WERI-Rb-1 (cell line): Measurements from ENCODE around the gene ABAT.

Experiments used
- DNase-seq: peaks from one replicate; pipeline ENCODE4 v3.0.0-alpha.2; 2020
- H3K27ac ChIP-seq: fragments of 250-450 bp; sonication (Bioruptor Pico); 2 replicates; pipeline ENCODE4 v1.5.1; 2020; ENCODE audit warnings: mild to moderate bottlenecking, moderate library complexity
- H3K27me3 ChIP-seq: fragments of 250-450 bp; sonication (Bioruptor Pico); 2 replicates; pipeline ENCODE4 v1.5.1; 2021; ENCODE audit warnings: mild to moderate bottlenecking, low read depth, moderate library complexity; ENCODE audit not compliant: insufficient read depth, severe bottlenecking
- H3K36me3 ChIP-seq: fragments of 250-450 bp; sonication (Bioruptor Pico); 2 replicates; pipeline ENCODE4 v1.5.1; 2020; ENCODE audit warnings: mild to moderate bottlenecking, moderate library complexity
- H3K4me3 ChIP-seq: 2 replicates; pipeline ENCODE4 v1.5.1; 2011; ENCODE audit warnings: low read depth, mild to moderate bottlenecking, control low read depth, low read length
- H3K9me3 ChIP-seq: fragments of 250-450 bp; sonication (Bioruptor Pico); 2 replicates; pipeline ENCODE4 v1.5.1; 2021; ENCODE audit warnings: mild to moderate bottlenecking, moderate library complexity; ENCODE audit not compliant: severe bottlenecking
- TF ChIP-seq, protein P1 (sequence below): IDR thresholded peaks from 2 replicates; pipeline ENCODE4 v1.5.1; 2011; ENCODE audit warnings: low read depth, mild to moderate bottlenecking, control low read depth, inconsistent platforms, low read length

The ABAT gene

DNA sequence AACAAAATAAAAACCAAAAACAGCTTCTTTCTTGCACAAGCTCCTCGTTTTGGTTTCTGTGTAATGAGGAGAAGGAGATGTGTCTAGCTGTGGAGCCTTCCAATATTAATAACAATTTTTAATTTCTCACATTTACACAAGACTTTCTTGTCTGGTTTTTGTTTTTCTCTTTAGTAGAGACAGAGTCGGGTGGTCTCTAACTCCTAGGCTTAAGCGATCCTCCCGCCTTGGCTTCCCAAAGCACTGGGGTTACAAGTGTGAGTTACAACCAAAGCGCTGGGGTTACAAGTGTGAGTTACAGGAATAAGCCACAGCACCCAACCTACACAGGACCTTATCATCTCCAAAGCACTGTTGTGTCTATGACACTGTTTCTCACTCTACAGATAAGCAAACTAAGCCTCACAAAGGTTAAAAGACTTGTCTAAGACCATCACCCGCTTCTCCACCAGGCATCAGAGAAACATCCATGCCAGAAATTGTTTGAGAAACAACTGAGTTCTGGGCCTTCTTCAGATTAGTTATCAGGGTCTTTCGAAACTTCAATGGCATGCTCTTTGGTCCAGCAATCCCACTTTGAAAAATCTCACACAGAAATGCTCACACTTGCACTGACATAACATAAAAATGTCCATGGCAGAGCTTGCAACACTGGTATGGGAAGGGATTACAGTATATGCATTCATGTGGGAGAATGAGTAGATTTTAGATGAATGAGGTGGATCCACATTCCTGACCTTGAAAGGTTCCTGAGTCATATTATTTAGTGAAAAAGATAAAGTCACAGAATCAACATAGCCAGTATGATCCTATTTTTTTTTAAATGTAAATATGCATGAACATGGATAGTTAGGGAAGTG, 3.9 kb downstream of the ABAT start:
- Histone ChIP-seq H3K4me3 (no peak overlapping the region), H3K36me3 (no peaks in the 10 kb centered on the region), H3K27ac (no peak overlapping the region), H3K27me3 (peaks cover 64% of the 10 kb centered on the region), H3K9me3 (peaks cover 4% of the 10 kb centered on the region)
- TF ChIP-seq, protein P1, sequence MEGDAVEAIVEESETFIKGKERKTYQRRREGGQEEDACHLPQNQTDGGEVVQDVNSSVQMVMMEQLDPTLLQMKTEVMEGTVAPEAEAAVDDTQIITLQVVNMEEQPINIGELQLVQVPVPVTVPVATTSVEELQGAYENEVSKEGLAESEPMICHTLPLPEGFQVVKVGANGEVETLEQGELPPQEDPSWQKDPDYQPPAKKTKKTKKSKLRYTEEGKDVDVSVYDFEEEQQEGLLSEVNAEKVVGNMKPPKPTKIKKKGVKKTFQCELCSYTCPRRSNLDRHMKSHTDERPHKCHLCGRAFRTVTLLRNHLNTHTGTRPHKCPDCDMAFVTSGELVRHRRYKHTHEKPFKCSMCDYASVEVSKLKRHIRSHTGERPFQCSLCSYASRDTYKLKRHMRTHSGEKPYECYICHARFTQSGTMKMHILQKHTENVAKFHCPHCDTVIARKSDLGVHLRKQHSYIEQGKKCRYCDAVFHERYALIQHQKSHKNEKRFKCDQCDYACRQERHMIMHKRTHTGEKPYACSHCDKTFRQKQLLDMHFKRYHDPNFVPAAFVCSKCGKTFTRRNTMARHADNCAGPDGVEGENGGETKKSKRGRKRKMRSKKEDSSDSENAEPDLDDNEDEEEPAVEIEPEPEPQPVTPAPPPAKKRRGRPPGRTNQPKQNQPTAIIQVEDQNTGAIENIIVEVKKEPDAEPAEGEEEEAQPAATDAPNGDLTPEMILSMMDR = no peak
- no peak for DNase-seq

DNA sequence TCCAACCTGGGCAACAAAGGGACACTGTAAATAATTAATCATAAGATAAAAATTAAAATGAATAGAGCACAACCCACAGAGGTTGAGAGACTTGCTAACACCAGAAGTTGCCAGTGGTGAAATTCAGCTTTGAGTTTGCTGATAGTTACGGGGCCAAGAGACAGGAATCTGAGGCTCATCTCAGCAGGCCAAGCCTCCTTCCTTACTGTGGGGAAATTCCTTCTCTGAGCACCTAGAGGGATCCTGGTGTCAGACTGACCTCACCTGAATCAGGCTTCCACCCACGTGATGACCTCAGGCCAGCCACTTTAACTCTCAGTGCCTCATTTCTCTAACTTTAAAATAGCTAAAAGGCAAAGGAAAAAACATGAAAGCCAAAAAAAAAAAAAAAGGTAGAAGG, 4.7 kb downstream of the ABAT start:
- TF ChIP-seq, protein P1 = no peak

DNA sequence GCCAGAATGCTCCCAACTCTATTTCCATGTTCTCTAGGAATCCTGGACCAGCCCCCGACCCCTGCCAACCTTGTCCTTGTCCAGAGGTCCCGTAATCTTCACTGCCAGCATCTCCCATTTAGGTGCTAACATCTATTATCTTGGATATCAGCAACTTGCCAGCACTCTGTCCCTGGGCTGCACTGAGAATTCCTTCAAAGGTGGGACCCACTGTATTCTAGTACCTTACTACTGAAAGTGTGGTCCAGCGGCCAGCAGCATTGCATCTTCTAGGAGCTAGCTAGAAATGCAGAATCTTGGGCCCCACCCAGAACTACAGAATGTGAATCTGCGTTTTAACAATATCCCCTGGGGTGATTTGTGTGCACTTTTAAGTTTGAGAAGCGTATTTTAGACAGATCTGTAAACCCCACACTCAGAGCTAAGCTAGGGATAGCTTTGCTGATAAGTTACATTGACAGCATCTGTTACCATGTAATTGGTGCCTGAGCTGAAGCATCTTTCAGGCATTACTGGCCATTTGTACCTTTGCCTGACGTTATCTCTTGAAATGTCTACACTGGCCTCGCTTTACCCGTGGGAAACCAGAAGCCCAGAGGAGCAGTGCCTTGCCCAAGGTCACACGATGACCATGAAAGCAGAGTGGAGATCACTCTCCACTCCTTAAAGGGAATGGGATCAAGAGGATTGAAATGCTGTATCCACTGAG, 8.3 kb downstream of the ABAT start:
- no peak overlapping the region for H3K4me3 ChIP-seq
- H3K36me3 ChIP-seq = no peaks in the 10 kb centered on the region
- H3K27me3 ChIP-seq = peaks cover 45% of the 10 kb centered on the region
- peaks cover 4% of the 10 kb centered on the region for H3K9me3 ChIP-seq
- TF ChIP-seq, protein P1 = no peak
- DNase-seq = no peak
- no peak overlapping the region for H3K27ac ChIP-seq

More for the DNA sequence above, 4.7 kb downstream of the ABAT start:
- H3K27ac ChIP-seq = no peak overlapping the region
- no peak for DNase-seq
- peaks cover 58% of the 10 kb centered on the region for H3K27me3 ChIP-seq
- H3K4me3 ChIP-seq = no peak overlapping the region
- H3K36me3 ChIP-seq = no peaks in the 10 kb centered on the region
- H3K9me3 ChIP-seq = peaks cover 4% of the 10 kb centered on the region

DNA sequence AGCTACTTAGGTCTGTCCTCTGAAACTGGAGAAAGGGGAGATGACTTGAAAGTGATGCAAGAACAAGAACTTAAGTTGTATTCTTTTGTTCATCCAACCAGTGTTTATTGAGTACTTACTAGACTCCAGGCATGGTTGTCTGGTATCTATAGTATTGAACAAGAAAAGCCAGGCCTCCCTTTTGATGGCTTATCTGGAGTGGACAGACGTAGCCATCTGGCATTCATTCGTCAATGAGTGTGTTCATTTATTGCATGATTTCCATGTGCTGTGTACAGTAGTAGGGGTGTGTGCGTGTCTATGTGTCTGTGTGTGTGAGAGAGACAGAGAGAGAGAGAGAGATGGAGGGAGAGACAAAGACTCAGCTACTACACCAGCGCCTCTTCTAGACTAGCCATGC, 9.2 kb downstream of the ABAT start:
- Histone ChIP-seq H3K27me3 (peaks cover 45% of the 10 kb centered on the region), H3K9me3 (peaks cover 4% of the 10 kb centered on the region), H3K27ac (no peak overlapping the region), H3K4me3 (no peak overlapping the region), H3K36me3 (no peaks in the 10 kb centered on the region)
- TF ChIP-seq, protein P1 = no peak
- DNase-seq = no peak

DNA sequence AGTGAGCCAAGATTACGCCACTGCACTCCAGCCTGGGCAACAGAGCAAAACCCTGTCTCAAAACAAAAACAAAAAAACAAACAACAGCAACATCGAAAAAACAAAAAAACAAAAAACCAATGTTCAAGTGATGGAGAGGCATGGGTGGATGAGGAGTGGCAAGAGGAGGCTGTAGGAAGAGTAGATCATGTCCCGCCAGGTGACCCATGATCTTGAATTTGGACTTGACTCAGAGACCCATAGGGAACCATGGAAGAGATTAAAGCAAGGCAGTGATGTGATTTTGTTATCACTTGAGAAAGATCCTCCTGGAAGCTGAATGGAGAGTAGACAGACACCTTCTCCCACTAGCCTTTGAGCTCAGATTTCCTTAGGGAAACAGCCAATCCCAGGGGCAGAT, 11.2 kb downstream of the ABAT start:
- no peak overlapping the region for H3K27ac ChIP-seq

More for the DNA sequence above, 11.2 kb downstream of the ABAT start:
- H3K4me3 ChIP-seq = no peak overlapping the region
- H3K36me3 ChIP-seq = no peaks in the 10 kb centered on the region
- no peak for DNase-seq
- H3K9me3 ChIP-seq = peaks cover 11% of the 10 kb centered on the region
- TF ChIP-seq, protein P1 = no peak
- peaks cover 34% of the 10 kb centered on the region for H3K27me3 ChIP-seq
